ENCODE data around the gene ITGA3.
A peak's percentile ranks its signal among the peaks of the same experiment; 100 is the strongest.

Gene ITGA3

DNA sequence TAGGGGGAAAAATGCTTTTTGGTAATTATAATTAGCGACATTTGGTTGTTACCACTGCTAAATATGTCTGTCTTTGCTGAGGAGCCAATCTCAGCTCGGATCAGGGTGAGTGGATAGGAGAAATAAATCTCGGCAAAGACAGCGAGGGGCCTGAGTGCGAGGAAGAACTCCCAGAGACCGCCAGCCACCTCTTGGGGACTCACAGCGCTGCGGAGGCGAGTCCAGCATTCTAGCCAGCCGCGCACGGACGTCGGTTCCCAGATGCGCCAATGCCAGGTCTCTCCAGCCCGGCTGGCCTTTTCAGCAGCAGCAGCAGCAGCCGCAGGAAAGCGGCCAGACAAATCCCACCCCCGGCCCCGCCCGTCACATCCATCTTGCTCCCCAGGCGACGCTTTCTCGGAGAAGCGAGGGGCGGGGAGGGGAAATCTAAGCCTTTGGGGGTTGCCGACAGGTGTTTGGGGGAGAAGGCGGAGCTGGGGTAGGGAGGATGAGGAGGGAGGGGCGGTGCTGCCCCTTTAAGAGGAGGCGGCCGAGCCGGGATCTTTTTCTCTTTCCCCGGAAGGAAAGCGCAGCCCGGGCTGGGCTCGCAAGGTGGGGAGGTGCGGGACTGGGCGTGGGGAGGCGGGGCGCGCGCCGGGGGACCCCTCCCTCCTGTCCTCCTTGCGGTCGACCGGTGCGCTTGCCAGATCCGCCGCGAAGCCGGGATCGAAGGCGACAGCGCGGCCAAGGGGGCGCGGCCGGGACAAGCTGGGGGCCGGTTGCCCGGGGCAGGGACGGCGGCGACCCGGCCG is at the start of gene ITGA3:
Gene ITGA3 (plus strand): TSS at position 685 of the 791 bp plus-strand sequence. CDS start 330 bp downstream, outside the sequence.
- DNase-seq (ENCODE audit: low spot score) = peak; percentile 75

- no peak for DNase-seq (ENCODE audit: low spot score)
Measured at GRCh38 chr17:50009282-50009681, 46.6 kb upstream of the ITGA3 start.

DNA sequence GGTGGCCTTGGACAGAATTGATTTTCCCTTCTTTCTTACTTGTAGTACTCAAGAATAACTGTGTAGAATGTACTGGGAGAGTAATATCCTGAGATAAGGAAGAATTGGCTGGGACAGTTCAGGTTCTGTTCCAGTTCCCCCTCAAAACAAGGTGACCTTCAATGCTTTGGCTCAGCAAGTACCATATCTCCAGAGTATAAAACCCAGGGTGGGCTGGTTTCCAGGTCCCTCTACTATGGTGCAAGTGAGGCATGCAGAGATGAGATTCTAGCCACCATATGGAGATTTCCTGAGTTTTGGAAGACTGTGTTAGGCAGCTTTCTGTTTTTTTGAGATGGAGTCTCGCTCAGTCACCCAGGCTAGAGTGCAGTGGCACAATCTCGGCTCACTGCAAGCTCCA is 42.8 kb upstream of the ITGA3 start:
- no peak for DNase-seq (ENCODE audit: low spot score)

DNA sequence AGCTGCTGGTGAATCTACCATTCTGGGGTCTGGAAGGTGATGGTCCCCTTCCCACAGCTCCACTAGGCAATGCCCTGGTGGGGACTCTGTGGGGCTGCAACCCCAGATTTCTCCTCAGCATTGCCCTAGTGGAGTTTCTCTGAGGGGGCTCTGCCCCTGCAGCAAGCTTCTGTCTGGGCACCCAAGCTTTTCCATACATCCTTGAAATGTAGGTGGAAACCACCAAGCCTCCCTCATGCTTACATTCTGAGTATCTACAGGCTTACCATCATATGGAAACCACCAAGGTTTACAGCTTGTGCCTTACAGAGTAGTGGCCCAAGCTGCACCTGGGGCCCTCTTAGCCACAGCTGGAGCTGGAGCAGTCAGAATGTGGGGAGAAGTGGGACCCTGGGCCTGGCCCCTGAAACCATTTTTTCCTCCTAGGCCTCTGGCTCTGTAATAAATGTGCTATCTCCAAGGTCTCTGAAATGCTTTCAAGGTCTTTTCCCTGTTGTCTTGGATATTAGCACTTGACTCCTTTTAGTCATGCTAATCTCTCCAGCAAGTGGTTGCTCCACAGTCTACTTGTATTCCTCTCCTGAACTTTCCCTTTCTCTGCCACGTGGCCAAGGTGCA is 41.3 kb upstream of the ITGA3 start:
- no peak for DNase-seq (ENCODE audit: low spot score)

DNA sequence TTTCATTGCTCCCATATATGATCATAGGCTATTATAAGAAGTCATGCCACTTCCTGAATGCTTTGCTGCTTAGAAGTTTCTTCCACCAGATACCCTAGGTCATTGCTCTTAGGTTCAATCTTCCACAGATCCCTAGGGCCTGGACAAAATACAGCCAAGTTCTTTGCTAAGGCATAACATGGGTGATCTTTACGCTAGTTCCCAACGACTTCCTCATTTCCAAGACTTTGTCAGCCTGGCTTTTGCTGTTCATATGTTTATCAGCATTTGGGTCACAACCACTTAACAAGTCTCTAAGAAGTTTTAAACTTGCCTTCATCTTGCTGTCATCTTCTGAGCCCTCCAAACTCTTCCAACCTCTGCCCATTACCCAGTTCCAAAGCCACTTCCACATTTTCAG is 40.8 kb upstream of the ITGA3 start:
- no peak for DNase-seq (ENCODE audit: low spot score)

- DNase-seq (ENCODE audit: low spot score) = no peak
Measured at GRCh38 chr17:50018909-50019308, 37.0 kb upstream of the ITGA3 start.

GRCh38 chr17:50020841-50021599 is 34.9 kb upstream of the ITGA3 start:
- no peak for DNase-seq (ENCODE audit: low spot score)

DNA sequence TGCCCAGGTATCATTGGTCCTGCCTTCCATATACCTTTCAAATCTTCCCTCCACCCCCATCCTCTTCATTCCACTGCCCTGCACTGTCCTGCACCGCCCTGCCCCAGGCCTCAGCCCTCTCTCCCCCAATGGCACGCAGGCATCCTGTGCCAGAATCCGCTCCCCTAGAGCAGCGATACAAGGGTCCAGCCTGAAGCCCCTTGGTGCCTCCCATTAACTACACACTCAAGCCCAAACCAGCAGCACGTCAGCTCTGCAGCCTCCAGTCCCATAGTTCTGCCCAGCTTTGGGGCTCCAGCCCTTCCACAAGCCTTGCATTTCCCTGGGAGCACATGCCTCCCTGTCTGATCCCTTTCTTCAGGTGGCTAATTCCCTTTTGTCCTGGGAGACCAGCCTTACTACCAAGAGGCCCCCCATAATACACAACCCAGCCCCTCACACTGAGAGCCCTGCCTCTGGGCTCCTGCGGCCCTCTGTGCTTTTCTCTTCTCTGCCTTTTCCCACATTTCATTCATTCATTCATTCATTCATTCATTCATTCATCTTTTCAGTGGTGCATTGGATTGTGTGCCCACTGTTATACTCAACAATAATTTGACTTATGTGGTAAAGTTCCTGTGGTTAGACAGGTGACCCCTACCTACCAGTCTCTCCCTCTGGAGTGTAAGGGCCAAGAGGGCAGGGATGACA is 34.1 kb upstream of the ITGA3 start:
- no peak for DNase-seq (ENCODE audit: low spot score)

GRCh38 chr17:50022463-50023130 is 33.3 kb upstream of the ITGA3 start:
- no peak for DNase-seq (ENCODE audit: low spot score)

- DNase-seq (ENCODE audit: low spot score) = no peak
Measured at GRCh38 chr17:50023520-50023919, 32.4 kb upstream of the ITGA3 start.

- DNase-seq (ENCODE audit: low spot score) = no peak
Measured at GRCh38 chr17:50024808-50025207, 31.1 kb upstream of the ITGA3 start.

GRCh38 chr17:50026046-50026675 is 29.7 kb upstream of the ITGA3 start:
- DNase-seq (ENCODE audit: low spot score) = no peak

- peak; percentile 71 for DNase-seq (ENCODE audit: low spot score)
Measured at GRCh38 chr17:50026837-50027171, 29.1 kb upstream of the ITGA3 start.

GRCh38 chr17:50027172-50027880 is 28.6 kb upstream of the ITGA3 start:
- DNase-seq (ENCODE audit: low spot score) = peak; percentile 93

GRCh38 chr17:50027881-50028735 is 27.8 kb upstream of the ITGA3 start:
- DNase-seq (ENCODE audit: low spot score) = peak; percentile 55

DNA sequence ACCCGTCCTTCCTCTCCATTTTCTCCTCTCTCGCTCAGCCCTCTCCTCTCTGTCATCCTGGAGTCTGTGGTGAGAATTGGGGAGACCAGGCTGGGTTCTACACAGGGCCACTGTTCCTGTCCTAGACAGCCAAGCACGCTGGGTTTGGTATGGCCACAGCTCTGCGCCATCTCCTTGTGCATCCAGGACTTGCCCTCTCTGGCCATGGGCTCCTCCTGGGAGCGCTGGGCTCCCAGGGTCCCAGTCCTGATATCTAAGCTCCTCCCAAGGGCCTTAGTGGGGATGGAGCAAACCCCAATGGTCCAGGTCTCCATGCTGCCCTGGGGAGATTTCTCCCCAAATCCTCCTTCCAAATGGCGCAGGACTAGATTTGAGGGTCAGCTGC is 27.2 kb upstream of the ITGA3 start:
- no peak for DNase-seq (ENCODE audit: low spot score)

DNA sequence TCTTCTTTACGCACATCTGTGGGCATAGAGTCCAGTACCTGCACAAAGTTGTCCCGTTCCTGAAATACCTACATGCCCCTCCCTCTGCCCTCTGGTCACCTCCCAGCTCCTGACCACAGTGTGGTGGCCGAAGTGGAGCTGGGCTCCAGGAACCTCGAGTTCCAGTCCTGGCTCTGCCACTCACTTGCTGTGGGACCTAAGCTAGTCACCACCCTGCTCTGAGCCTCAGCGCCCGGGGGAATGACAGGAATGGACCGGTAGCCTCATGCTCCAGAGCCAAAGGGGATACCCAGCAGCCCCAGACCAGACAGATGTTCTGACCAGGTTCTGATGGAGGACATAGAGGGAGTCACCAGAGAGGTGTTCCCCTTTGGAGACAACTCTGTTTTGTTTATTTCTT is 26.7 kb upstream of the ITGA3 start:
- DNase-seq (ENCODE audit: low spot score) = no peak

DNA sequence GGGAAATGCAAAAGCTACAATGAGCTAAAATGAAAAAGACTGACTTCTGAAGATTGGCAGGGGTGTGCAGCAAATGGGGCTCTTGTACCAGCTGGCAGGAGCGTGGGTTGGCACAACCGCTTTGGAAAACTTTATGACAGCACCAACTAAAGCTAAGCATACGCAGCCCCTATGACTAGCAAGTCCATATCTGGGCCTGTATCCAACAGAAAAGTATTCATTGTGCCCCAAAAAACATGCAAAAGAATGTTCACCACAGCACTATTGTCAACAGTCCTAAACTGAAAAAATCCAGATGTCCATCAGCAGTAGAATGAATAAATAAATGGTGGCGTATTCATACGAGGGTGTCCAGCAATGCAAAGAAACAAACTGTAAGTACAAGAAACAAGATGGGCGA is 22.6 kb upstream of the ITGA3 start:
- no peak for DNase-seq (ENCODE audit: low spot score)

DNA sequence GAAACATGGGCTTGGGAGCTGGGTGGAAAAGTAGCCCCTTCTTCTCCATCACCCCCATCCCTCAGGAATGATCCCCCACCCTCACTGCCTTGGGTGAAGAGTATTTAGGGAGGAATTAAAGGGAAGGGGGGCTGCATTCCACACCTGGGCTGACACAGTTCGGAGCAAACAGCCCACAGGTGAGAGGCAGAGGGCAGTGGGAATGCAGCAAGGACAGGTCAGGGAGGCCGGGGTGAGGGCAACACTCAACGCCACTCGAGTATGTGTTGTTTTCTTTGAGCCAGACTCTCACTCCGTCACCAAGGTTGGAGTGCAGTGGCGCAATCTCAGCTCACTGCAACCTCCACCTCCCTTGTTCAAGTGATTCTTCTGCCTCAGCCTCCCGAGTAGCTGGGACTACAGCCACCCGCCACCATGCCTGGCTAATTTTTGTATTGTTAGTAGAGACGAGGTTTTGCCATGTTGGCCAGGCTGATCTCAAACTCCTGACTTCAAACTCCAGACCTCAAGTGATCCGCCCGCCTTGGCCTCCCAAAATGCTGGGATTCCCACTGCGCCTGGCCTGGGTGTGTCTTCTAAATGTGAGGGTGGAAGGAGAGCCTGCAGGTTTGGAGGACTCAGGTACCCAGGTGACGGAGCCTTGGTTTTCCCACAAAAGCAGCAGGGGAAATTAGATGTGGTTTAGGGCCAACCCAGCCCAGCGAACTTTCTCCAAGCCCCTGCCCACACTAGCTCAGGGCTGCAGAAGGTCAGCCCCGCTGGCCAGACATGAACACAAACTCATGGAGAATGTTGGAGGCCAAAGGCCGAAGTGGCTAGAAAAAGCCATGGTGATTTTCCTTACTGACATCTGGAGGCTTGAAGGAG is 21.2 kb upstream of the ITGA3 start:
- no peak for DNase-seq (ENCODE audit: low spot score)
